ENCODE results near the gene CACNG4. TPM values are rescaled to one million over a fixed set of nuclear protein-coding genes. Genes with fewer than 3 reads are reported as not detected.

Gene CACNG4
- total and polyA plus RNA-seq, 2 of the 4 experiments (the other 2 are of a cell fraction), result under 0.01 to 0.53 TPM

DNA sequence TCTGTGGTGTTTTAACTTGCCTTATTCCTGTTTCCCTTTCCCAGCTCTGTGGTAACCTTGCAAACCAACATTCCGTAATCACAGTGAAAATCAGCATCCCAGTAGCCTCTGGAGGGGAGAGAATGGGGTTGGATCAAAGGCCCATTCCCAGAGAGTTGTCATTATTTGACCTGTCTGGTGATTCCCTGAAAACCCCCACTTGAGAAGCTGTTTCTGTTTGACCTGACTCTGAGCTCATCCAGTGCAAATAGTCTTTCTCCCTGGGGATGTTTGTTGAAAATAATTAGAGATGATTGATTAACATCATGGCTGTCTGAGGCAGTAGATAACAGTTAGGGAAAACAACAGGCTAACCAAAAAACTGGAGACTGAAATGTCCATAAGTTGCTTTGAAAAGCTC lies 82.9 kb downstream of the CACNG4 start:
- Histone ChIP-seq H3K36me3 (ENCODE audit: control insufficient read depth, insufficient read depth, low read length) (no peaks in the 10 kb centered on the region), H3K4ac (ENCODE audit: low read depth, low read length) (no peak overlapping the region), H3K14ac (replicated peaks; ENCODE audit: low read depth, low read length) (no peak overlapping the region), H2AFZ (replicated peaks; ENCODE audit: low read length, poor library complexity) (no peak overlapping the region), H2AK5ac (ENCODE audit: low read depth, low read length) (no peak overlapping the region), H3K9me3 (ENCODE audit: control insufficient read depth, insufficient read depth, low read length) (peaks cover 20% of the 10 kb centered on the region), H3K9ac (ENCODE audit: low read depth, low read length) (no peak overlapping the region), H3K23ac (ENCODE audit: low read depth, low read length) (no peak overlapping the region), H3K4me1 (ENCODE audit: control insufficient read depth, insufficient read depth, low read length) (no peaks in the 10 kb centered on the region), H3K18ac (ENCODE audit: low read depth, low read length) (no peak overlapping the region), H3K27ac (ENCODE audit: insufficient read depth, low read length) (no peak overlapping the region), H3K56ac (ENCODE audit: extremely low read depth, insufficient read depth, low read length) (no peak overlapping the region), H2BK15ac (ENCODE audit: low read depth, low read length) (no peak overlapping the region), H3K9me1 (ENCODE audit: insufficient read depth, low read length) (no peaks in the 10 kb centered on the region), H4K8ac (ENCODE audit: low read depth in 2 of 2, low read length in 2 of 2) (no peak overlapping the region), H3K4me3 (ENCODE audit: insufficient read depth, low read depth, low read length) (no peak overlapping the region), H3K27me3 (ENCODE audit: control insufficient read depth, insufficient read depth, low read length) (peaks cover 31% of the 10 kb centered on the region), H4K5ac (ENCODE audit: low read depth, low read length) (no peak overlapping the region), H2AK9ac (replicated peaks; ENCODE audit: low read depth, low read length, poor library complexity) (no peak overlapping the region), H4K91ac (ENCODE audit: insufficient read depth, low read depth, low read length) (no peak overlapping the region), H3K79me1 (ENCODE audit: low read depth in 1 of 2, low read length in 2 of 2) (no peaks in the 10 kb centered on the region), H3K4me2 (ENCODE audit: low read depth, low read length) (no peak overlapping the region), H4K20me1 (ENCODE audit: insufficient read depth, low read length) (no peaks in the 10 kb centered on the region), H2BK20ac (ENCODE audit: low read depth, low read length) (no peak overlapping the region), H2BK120ac (ENCODE audit: low read depth, low read length) (no peak overlapping the region), H2BK5ac (ENCODE audit: low read depth, low read length, poor library complexity, severe bottlenecking) (no peak overlapping the region)
- DNase-seq (no peak), ATAC-seq (ENCODE audit: low read depth) (no peak)
- WGBS, 2 experiments (ENCODE audit: extremely low coverage in 2 of 2, insufficient read length in 1 of 2), result no CpG with 5 or more reads among the region's 1 CpG
- no TSS peak for BruUV-seq (replicated peaks)
- in situ Hi-C loops (cut with MboI; ENCODE audit: low sequenced_read_pairs) (no loop called here), dilution Hi-C loops (cut with HindIII; ENCODE audit: low sequenced_read_pairs, unreplicated experiment) (no loop called here), intact Hi-C loops (cut with micrococcal nuclease) (no loop called here)
- POLR2A ChIA-PET (ENCODE audit: unreplicated experiment), result no interaction called here
- CTCF ChIA-PET, result no interaction called here
- TF ChIP-seq CEBPB (IDR thresholded peaks at IDR 0.05; ENCODE audit: low read depth, low read length) (no peak), RCOR1 (IDR thresholded peaks at IDR 0.05; ENCODE audit: insufficient replicate concordance, low read length) (no peak), MAFK (IDR thresholded peaks at IDR 0.05; ENCODE audit: low read depth, low read length) (no peak), MXI1 (IDR thresholded peaks at IDR 0.05; ENCODE audit: borderline replicate concordance, low read depth, low read length) (no peak), BHLHE40 (IDR thresholded peaks at IDR 0.05; ENCODE audit: low read depth, low read length) (no peak), NFE2L2 (IDR thresholded peaks at IDR 0.05; ENCODE audit: low read depth, low read length) (no peak), RAD21 (IDR thresholded peaks at IDR 0.05; ENCODE audit: low read length) (no peak), RFX5 (IDR thresholded peaks at IDR 0.05; ENCODE audit: low read depth, low read length) (no peak), MAZ (IDR thresholded peaks at IDR 0.05; ENCODE audit: borderline replicate concordance, low read depth, low read length) (no peak), SMC3 (IDR thresholded peaks at IDR 0.05; ENCODE audit: low read depth, low read length) (no peak), POLR2A (IDR thresholded peaks at IDR 0.05; ENCODE audit: low read depth, low read length) (no peak), CHD1 (IDR thresholded peaks at IDR 0.05; ENCODE audit: low read depth, low read length) (no peak), FOS (IDR thresholded peaks at IDR 0.05; ENCODE audit: low read depth, low read length) (no peak)
- TF ChIP-seq, protein P1, sequence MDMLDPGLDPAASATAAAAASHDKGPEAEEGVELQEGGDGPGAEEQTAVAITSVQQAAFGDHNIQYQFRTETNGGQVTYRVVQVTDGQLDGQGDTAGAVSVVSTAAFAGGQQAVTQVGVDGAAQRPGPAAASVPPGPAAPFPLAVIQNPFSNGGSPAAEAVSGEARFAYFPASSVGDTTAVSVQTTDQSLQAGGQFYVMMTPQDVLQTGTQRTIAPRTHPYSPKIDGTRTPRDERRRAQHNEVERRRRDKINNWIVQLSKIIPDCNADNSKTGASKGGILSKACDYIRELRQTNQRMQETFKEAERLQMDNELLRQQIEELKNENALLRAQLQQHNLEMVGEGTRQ (IDR thresholded peaks at IDR 0.05; ENCODE audit: low read depth, low read length), result no peak
- TF ChIP-seq, protein P2, sequence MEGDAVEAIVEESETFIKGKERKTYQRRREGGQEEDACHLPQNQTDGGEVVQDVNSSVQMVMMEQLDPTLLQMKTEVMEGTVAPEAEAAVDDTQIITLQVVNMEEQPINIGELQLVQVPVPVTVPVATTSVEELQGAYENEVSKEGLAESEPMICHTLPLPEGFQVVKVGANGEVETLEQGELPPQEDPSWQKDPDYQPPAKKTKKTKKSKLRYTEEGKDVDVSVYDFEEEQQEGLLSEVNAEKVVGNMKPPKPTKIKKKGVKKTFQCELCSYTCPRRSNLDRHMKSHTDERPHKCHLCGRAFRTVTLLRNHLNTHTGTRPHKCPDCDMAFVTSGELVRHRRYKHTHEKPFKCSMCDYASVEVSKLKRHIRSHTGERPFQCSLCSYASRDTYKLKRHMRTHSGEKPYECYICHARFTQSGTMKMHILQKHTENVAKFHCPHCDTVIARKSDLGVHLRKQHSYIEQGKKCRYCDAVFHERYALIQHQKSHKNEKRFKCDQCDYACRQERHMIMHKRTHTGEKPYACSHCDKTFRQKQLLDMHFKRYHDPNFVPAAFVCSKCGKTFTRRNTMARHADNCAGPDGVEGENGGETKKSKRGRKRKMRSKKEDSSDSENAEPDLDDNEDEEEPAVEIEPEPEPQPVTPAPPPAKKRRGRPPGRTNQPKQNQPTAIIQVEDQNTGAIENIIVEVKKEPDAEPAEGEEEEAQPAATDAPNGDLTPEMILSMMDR (conservative IDR thresholded peaks at IDR 0.05; ENCODE audit: low read depth, low read length), result no peak
- TF ChIP-seq, protein P3, sequence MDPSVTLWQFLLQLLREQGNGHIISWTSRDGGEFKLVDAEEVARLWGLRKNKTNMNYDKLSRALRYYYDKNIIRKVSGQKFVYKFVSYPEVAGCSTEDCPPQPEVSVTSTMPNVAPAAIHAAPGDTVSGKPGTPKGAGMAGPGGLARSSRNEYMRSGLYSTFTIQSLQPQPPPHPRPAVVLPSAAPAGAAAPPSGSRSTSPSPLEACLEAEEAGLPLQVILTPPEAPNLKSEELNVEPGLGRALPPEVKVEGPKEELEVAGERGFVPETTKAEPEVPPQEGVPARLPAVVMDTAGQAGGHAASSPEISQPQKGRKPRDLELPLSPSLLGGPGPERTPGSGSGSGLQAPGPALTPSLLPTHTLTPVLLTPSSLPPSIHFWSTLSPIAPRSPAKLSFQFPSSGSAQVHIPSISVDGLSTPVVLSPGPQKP (IDR thresholded peaks at IDR 0.05; ENCODE audit: borderline replicate concordance, low read depth, low read length), result no peak

Measured in IMR-90 (cell line).